ENCODE data around the gene HDAC1.
"Not testable (repeated sequence)": the region's sequence is repeated elsewhere in the genome, so short reads cannot be mapped to it uniquely, and the experiment has no call there.

Gene HDAC1

DNA sequence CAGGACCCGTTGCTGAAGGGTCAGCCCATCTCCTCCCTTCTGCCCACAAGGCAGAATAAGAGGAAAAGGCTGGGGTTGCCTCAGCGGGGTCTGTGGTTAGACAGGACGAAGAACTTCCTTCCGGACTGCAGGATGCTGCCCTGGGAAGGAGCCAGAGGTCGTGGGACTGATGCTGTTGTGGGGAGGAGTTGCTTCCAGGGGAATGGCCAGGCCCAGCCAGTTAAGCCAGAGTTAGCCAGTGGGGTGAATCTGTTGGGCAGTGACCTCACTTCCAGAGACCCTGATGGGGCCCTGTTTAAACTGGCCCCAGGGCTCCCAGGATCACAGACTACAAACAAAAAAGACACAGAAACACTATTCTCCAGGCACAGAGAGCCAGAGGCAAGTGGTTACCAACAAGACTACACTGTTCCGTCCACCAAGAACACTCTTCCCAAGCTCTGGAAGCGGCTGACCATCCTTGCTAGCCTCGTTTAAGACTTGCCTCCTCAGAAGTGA is 57.4 kb downstream of the HDAC1 start:
- no peak for DNase-seq (ENCODE audit: low read depth in 2 of 2)

DNA sequence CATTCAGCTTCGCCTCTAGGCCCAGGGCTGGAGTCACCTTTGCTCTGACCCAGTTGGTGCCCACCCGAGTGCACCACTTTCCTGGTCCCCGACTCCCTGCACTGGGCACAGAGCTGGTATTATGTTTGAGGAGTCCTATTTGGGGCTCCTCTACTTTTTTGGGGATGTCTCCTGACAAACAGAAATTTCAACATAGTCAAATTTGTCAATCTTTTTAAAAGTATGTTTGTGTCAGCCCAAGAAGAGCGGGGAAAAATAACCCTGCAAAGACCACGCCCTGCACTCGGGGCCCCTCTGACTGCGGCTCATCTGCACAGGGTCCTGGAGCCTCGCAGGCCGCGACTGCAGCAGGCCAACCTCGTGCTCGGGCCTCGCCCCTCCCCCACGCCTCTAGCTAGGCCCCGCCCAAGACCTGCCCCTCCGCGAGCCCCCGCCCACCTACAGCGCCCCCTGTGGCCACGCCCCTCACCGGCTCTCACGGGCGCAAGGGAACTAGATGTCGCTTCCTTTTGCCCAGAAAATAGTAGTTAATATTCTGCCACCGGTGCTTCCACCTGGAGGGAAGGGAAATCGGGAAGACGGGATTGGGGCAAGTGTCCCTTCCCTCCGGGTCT is 59.0 kb downstream of the HDAC1 start:
- DNase-seq (ENCODE audit: low read depth in 2 of 2) = peak; percentile 73 to 80

DNA sequence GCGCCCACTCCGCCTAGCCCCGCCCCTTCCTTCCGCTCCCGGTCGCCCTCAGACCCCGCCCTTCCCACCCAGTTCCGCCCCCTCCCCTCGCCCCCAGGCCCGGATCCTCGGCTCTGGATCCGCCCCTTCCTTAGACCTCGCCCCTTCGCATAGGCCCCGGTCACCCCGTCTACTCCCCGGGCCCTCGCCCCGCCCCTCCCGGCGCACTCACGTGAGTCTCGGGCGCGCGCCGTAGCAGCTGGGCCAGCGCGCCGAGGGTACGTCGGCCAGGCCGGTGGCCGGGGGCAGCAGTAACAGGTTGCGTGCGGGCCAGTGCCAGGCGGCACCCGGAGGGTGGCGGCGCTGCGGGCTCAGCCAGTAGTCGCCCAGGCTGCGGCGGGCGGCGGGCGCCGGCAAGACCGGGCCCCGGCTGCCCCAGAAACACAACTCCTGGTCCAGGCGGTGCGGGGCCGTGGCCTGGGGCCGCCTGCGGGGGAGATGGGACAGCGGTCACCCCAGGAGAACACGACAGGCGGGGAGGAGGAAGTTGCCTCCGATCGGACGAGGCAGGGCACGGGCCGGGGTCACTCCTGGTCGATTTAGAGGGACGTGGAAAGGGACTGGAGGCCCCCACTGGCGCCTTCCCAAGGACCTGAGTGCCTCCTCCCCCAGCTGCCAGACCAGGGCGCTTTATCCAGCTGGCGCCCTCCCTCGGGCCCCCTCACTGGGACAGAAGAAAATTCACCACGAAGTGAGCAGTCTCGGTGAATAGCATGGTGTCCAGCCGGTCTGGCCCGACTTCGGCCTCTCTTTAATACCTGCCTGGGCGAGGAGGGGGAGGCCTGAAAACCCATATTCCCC is 59.7 kb downstream of the HDAC1 start:
- DNase-seq (ENCODE audit: low read depth in 2 of 2) = peak; percentile 88 to 90

DNA sequence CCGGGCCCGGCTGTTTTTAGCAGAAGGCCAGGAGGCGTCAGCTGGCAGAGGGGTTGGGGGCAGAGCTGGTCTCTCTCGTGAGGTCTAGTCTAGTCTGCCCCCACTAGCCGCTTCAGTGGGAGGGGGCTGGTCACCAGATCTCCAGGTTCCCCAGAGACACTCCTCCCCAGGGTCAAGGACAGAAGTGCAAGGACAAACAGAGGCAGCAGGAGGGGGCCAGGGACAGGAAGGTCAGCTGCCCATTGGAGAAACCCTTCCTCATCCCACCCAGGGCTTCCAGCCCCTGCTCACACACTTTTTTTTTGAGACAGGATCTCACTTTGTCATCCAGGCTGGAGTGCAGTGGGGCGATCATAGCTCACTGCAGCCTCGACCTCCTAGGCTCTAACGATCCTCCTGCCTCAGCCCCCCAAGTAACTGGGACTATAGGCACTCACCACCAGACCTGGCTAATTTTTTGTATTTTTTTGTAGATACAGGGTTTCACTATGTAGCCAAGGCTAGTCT is 60.4 kb downstream of the HDAC1 start:
- DNase-seq (ENCODE audit: low read depth in 2 of 2) = no peak

DNA sequence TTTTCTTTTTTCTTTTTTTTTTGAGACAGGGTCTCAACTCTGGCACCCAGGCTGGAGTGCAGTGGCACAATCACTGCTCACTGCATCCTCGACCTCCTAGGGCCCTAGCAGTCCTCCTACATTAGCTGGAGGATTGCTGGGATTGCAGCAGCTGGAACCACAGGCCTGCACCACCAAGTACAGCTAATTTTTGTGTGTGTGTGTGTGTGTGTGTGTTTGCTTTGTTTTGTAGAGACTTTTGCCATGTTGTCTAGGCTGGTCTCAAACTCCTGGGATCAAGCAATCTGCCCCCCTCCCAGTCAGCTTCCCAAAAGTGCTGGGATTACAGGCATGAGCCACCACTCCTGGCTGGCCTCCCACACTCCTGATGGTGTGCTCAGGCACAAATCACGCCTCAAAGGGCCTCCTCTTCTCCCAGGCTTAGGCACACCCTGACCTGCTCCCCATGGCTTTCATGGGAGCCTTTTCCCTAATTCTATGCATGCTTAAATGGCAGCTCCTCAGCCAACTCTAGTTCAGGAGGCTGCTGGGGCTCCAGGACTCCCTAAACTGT is 61.0 kb downstream of the HDAC1 start:
- no peak for DNase-seq (ENCODE audit: low read depth in 2 of 2)

DNA sequence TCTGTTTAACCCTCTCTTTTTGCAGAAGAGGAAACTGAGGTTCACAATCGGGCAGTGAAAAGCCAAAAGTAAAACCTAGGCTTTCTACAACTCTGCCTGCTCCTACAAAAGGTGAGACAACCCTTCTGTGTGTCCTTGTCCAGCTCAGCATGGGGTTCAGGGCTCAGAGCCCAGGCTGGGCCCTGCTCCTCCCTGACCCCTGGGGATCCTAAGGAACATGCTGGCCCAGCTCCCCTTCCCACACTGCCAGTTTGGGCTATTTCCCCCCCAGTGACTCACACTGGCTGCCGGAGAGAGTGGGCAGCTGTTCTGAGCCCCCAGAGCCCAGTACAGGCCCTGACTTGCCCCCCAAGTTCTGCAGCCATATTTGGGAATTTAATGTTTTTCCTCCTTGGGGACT is 61.5 kb downstream of the HDAC1 start:
- DNase-seq (ENCODE audit: low read depth in 2 of 2) = no peak

DNA sequence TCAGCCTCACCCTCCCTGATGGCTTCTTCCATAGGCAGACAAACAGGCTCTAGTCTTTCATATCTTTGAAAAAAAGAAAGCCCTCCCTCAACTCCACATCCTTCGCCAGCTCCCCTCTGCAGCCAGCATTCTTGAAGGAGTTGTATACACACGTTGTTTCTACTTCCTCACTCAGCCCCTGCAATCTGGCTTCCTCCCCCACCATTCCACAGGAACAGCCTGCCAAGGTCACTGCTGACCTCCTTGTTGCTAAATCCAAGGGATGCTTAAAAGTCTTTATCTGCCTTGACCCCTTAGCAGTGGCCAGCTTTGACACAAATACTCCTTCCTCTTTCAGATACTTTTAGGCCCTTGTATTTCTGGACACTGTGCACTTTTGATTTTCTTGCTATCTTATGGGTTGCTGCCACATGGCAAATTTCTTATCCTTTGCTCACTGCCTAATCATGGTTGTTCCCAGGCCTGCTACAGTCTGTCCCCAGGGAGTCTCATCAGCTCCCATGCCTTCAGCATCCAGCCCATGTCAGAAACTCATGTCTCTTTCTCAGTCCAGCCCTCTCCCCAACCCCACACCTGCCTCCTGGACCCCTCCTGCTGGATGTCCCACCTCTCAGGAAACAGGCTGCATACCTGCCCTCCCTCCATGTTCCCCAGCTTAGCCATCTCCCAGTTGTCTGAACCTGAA is 62.1 kb downstream of the HDAC1 start:
- DNase-seq (ENCODE audit: low read depth in 2 of 2) = no peak

DNA sequence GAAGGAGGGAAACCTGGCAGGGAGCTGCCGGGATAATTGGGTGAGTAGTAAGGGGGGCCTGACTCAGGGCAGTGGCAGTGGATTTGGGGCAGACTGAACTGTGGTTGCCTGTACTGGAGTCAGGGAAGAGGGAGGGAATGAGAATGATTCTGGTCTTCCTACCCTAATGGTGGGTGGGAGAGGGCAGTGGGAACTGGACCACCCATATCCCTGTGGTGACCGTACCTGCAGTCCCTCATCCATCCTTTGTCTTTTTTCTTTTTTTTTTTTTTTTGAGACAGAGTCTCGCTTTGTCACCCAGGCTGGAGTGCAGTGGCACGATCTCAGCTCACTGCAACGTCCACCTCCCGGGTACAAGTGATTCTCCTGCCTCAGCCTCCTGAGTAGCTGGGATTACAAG is 63.9 kb downstream of the HDAC1 start:
- not testable (repeated sequence) for DNase-seq (ENCODE audit: low read depth in 2 of 2)

DNA sequence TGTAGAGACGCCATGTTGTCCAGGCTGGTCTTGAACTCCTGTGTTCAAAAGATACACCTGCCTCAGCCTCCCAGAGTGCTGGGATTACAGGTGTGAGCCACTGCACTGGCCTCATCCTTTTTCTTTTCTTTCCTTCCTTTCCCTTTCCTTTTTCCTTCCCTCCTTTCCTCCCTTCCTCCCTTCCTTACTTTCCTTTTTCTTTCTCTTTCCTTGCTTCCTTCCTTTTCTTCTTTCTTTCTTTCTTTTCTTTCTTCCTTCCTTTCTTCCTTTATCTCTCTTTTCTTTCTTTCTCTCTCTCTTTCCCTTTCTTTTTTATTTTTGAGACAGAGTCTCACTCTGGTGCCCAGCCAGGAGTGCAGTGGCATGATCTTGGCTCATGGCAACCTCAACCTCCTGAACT is 64.6 kb downstream of the HDAC1 start:
- DNase-seq (ENCODE audit: low read depth in 2 of 2) = no peak

DNA sequence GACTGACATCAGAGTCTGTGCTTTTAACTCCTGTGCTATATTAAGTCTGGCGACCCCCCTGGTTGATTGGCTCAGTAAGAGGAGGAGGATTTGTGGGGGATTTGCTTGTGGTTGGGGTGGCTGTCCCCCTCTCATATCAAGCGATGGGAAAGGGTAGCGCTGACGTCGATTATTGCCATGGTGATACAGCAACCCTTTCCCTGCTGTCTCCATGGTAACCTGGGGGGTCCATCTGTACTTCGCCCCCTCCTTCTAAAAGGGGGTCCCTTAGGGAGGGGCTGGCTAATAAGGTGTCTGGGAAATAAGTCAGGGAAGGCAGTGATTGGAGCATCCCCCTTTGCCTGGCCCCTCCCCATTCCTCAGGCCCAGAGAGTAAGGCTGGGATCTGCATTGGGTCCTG is 65.7 kb downstream of the HDAC1 start:
- no peak for DNase-seq (ENCODE audit: low read depth in 2 of 2)

DNA sequence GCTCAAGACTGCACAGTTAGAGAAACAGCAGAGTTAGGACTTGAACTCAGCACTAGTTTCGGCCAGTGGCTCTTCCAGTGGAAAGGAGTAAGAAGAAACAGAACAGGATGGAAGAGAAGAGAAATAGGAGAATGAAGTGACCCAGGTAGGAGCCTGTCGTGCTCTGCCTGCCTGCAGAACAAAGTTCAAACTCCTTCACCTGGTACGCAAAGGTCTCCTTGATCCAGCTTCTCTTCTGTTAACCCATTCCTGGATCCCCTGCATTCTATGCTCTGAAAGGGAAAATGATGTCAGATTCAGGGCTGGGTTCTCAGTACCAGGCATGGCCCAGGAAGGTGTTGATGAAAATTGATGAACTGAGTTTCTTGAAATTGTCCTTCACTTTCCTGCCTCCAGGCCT is 66.6 kb downstream of the HDAC1 start:
- DNase-seq (ENCODE audit: low read depth in 2 of 2) = no peak

DNA sequence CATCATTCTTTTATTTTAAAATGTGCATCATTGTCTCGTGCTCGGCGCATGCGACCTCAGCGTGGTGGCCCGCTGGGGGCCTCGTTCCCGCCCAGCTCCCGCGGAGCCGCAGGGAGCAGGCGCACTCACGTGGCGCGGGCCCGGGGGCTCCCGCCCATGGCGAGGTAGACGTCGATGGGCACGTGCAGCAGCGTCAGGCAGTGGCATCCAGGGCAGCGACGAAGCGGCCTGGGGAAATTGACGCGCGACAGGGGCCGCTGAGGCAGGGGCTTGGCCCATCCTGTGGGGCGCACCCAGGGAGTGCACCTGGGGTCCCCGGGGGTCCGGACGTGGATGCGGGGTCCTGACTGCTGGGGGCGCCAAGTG is 69.4 kb downstream of the HDAC1 start:
- no peak for DNase-seq (ENCODE audit: low read depth in 2 of 2)

DNA sequence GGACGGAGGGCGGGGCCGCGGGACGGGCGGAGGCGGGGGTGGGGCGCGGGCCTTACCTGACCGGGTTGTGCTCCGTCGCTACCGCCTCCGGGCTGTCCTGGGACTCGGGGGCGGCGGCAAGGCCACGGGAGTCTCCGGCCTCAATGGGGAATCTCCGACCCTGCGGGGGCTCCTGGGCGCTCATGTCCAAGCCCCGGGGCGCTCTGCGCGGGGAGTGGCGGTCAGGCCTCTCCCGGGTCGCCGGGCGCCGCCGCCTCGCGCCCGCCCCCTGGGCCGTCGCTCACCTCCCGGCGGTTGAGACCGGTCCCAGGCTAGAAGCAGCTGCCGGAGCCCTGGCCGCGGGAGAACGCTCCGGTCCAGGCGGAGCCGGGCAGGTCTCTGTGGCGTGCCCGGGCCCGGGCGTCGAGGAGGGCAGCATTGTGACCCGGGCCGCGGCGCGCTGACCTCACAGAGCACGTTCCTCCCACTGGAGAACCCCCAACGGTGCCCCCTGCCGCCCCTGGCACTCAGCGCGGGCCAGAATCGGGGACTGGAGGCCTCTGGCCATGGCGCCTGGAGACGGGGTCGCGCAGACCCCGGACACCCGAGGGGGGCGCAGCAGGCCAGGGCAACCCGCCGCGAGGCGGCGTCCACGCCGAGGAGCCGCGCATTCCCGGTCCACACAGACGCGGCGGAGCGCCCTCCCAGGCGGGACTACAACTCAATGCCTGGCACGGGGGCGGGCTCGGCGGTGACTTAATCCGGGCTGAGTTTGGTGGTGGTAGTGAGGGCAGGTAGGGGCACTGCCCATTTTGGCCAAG is 70.0 kb downstream of the HDAC1 start:
- peak in 1 of 2 donors; percentile 38 for DNase-seq (ENCODE audit: low read depth in 2 of 2)

DNA sequence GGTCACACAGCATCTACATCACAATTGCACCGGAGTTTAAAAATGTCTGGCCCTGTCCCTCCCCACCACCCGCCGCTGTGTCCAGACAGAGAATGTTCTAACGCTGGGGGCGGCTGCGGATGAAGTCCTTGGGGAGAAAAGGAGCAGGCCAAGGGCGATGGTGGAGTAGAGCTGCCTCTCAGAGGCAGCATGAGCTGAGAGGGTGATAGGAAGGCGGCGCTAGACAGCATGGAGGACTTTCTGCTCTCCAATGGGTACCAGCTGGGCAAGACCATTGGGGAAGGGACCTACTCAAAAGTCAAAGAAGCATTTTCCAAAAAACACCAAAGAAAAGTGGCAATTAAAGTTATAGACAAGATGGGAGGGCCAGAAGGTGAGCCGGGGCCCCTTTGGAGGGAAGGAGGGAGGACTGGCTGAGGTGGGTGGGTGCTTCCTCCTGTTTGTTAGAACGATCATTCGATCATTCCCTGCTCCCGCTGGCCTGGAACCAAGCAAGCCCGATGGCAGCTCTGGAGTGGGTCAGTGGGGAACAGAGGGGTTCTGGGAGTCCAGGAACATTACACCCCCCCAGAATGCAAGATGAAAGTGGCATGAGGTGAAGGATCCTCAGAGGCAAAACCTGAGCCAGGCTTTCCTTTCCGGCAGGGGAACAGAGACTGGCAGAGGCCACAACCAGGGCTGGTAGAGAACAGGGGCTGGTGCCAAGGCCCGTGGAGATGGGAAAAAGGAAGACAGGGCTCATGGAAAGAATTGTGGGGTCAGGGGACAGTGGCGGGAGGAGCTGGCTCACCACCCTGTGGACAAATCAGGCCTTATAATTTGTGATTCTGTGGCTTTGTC is 70.8 kb downstream of the HDAC1 start, which contains the start of the genes FAM229A and TSSK3:
TSS of gene FAM229A (minus strand) at position 12 of the 840 bp plus-strand sequence. CDS start 394 bp downstream, outside the sequence.
TSS of gene TSSK3 (plus strand) at position 66 of the 840 bp plus-strand sequence. CDS start at position 229, 163 bp downstream.
- no peak for DNase-seq (ENCODE audit: low read depth in 2 of 2)

DNA sequence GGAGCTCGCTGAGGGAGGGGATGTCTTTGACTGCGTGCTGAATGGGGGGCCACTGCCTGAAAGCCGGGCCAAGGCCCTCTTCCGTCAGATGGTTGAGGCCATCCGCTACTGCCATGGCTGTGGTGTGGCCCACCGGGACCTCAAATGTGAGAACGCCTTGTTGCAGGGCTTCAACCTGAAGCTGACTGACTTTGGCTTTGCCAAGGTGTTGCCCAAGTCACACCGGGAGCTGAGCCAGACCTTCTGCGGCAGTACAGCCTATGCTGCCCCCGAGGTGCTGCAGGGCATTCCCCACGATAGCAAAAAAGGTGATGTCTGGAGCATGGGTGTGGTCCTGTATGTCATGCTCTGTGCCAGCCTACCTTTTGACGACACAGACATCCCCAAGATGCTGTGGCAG is 71.8 kb downstream of the HDAC1 start:
- no peak for DNase-seq (ENCODE audit: low read depth in 2 of 2)

DNA sequence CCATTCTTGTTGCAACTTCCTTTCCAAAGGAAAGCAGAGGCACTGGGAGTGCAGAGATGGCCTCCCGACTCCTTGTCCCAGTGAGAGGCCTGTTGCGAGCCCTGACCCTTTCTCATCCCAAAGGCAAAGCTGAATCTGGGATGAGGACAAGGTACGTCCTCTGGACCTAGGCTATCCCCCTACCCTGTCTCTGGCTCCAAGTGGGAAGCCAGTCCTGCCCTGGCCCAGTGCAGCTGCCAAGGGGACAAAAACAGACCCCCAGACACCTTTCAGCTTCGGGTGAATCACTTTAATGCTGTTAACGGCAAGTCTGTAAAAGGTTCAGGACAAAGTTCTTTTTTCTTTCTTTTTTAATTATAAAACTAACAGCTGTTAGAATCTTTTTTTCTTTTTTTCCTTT is 73.0 kb downstream of the HDAC1 start:
- DNase-seq (ENCODE audit: low read depth in 2 of 2) = no peak

DNA sequence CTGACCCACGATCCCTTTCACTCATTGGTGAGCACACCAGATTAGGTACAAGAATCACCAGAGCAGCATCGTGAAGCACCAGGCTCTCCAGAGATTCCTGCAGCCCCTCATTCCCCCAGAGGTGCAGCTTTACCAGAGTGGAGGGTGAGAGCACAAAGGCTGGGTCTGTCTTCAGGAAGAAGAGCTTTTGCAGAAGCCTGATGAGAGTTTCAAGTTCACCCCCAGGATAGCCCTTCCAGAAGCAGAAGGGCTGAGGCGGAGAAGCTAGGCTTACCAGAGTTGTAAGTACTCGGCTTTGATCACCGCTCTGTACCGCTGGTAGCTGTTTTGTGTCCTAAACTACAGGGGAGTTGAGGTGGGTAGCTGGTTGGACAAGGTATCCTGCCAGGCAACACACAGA is 73.6 kb downstream of the HDAC1 start:
- no peak for DNase-seq (ENCODE audit: low read depth in 2 of 2)

DNA sequence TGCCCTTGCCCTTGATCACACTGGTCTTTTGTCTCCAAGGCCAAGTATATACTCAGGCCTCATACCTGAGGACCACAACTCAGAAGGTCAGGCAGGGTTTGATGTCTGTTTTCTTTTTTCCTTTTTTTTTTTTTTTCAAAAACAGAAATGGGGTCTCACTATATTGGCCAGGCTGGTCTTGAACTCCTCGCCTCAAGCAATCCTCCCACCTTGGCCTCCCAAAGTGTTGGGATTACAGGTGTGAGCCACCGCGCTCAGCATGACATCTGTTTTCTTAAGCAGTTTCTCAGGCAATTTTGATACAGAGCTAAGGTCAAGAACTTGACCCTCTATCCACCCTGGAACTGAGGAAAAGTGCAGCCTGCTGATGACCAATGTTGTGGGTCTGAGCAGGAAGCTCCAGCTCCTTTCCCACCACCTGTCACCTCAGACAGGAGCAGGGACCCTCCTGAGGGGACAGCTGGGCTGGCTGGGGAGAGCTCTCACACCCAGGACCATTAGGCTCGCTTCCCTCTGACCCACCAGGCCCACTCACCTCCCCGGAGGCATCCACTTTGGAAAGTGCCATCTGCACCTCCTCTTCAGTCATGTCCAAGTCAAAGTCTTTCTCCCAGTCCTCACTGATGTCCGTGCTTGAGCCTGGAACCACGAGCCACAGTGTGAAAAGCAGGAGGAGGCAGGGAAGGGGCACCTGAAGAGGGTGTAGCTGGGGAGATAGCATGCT is 76.2 kb downstream of the HDAC1 start:
- DNase-seq (ENCODE audit: low read depth in 2 of 2) = no peak

DNA sequence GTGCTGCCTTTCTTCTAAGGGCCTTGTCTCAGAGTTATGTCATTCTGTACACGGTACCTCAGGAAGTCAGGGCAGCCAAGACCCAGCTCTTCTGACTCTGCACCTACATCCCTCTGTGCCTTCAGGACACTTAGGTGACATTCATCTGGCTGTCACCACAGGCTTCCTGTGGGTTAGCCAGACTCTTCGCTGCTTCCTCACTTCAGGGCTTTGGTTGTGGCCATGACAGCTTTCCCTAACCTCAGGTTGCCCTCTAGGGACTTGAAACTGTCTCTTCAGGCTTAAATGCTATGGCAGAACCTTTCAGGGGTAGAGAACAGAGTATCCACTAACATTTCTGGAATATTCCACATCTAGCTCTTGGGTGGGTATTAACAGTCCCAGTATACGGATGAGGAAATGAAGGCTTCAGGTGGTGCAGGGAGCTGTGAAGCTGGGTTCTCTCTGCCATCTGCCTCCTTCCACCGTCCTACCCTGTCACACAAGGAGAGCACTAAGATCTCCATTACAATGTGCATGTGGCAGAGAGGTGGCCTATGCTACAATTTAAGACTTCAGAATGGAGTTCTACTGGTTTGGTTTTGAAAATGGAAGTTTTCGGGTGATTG is 80.4 kb downstream of the HDAC1 start:
- no peak for DNase-seq (ENCODE audit: low read depth in 2 of 2)

Measured in stimulated activated CD4-positive, alpha-beta T cell treated with anti-CD3 and anti-CD28 coated beads, Interleukin-1b, Interleukin-23, amount 100 ng/mL, for 4 hours (primary cell).